DOHH2 (cell line): ENCODE measurements around the gene SGO2.

ENCODE experiments used
- H3F3A ChIP-seq: fragments of 200-600 bp; sonication (generic), shearing (Covaris generic); 2 replicates; pipeline ENCODE4 v1.6.0; 2016; ENCODE audit warnings: antibody characterized with exemption, mild to moderate bottlenecking; ENCODE audit not compliant: control insufficient read depth, insufficient read depth
- H3K27ac ChIP-seq: fragments of 200-600 bp; sonication (generic); 2 replicates; pipeline ENCODE4 v1.5.1; 2014; ENCODE audit warnings: low read depth, mild to moderate bottlenecking, low read length, moderate library complexity
- H3K27me3 ChIP-seq: fragments of 200-600 bp; sonication (generic); 2 replicates; pipeline ENCODE4 v1.6.1; 2014; ENCODE audit warnings: mild to moderate bottlenecking, low read length, mixed read lengths; ENCODE audit not compliant: control insufficient read depth
- H3K36me3 ChIP-seq: fragments of 200-600 bp; sonication (generic); 2 replicates; pipeline ENCODE4 v1.6.1; 2014; ENCODE audit warnings: mild to moderate bottlenecking, low read length, moderate library complexity, mixed read lengths; ENCODE audit not compliant: control insufficient read depth
- H3K4me1 ChIP-seq: fragments of 200-600 bp; sonication (generic); 2 replicates; pipeline ENCODE4 v1.6.1; 2014; ENCODE audit warnings: mild to moderate bottlenecking, low read length, mixed read lengths; ENCODE audit not compliant: control insufficient read depth
- H3K4me2 ChIP-seq: fragments of 200-600 bp; sonication (generic); 2 replicates; pipeline ENCODE4 v1.6.0; 2014; ENCODE audit warnings: mild to moderate bottlenecking, low read length, moderate library complexity
- H3K4me3 ChIP-seq: fragments of 200-600 bp; sonication (generic); 2 replicates; pipeline ENCODE4 v1.5.1; 2014; ENCODE audit warnings: mild to moderate bottlenecking, low read length, mixed read lengths
- H3K79me2 ChIP-seq: fragments of 200-600 bp; sonication (generic); 2 replicates; pipeline ENCODE4 v1.6.1; 2014; ENCODE audit warnings: mild to moderate bottlenecking, low read length, mixed read lengths; ENCODE audit not compliant: control insufficient read depth
- H3K9me2 ChIP-seq: fragments of 200-600 bp; sonication (generic); replicated peaks from 2 replicates; pipeline ENCODE4 v1.6.1; 2014; ENCODE audit warnings: mild to moderate bottlenecking, low read length, mixed read lengths; ENCODE audit not compliant: control insufficient read depth
- H3K9me3 ChIP-seq: fragments of 200-600 bp; sonication (generic); 2 replicates; pipeline ENCODE4 v1.6.1; 2014; ENCODE audit warnings: antibody characterized with exemption, low read length, mixed read lengths; ENCODE audit not compliant: control insufficient read depth, insufficient read depth
- H4K20me1 ChIP-seq: fragments of 200-600 bp; sonication (generic); 2 replicates; pipeline ENCODE4 v1.6.0; 2014; ENCODE audit warnings: low read depth, mild to moderate bottlenecking, antibody characterized with exemption, low read length, moderate library complexity; ENCODE audit not compliant: control insufficient read depth, insufficient read depth
- CTCF ChIP-seq: fragments of 200-600 bp; sonication (generic); IDR thresholded peaks from one replicate; pipeline ENCODE4 v1.5.1; 2014; ENCODE audit warnings: antibody characterized with exemption, mild to moderate bottlenecking, low read depth, low read length; ENCODE audit not compliant: poor library complexity, severe bottlenecking
- EZH2phosphoT487 ChIP-seq: fragments of 200-600 bp; sonication (generic); IDR thresholded peaks from 2 replicates; pipeline ENCODE4 v1.6.1; 2017; ENCODE audit warnings: borderline replicate concordance, mild to moderate bottlenecking, antibody characterized with exemption, low read length, moderate library complexity, mixed read lengths

Gene SGO2

DNA sequence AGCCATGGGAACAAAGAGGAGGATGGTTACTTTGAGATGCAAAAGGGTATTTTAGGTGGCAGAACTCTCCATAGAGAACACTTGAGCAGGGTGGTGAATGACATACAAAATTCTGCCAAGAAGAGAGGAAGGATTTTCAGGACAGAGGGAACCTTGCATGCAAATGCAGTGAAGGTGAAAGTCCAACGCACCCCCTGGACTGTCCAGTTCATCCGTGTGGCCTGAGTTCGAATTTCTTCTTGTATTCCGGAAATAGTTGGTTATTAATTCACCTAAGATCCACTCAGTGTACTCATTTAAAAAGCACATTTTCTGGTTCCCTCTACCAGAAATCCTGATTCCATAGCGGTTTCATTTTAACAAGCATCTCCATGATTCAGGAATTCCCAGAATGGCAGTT lies 65.3 kb downstream of the SGO2 start:
- no peak for TF ChIP-seq CTCF
- TF ChIP-seq EZH2phosphoT487: no peak
- no peak overlapping the region for H3K27ac ChIP-seq
- no peaks in the 10 kb centered on the region for H3F3A ChIP-seq
- H3K4me2 ChIP-seq: no peak overlapping the region
- H3K4me3 ChIP-seq: no peak overlapping the region
- no peaks in the 10 kb centered on the region for H4K20me1 ChIP-seq
- H3K36me3 ChIP-seq: no peaks in the 10 kb centered on the region
- H3K9me3 ChIP-seq: no peaks in the 10 kb centered on the region
- H3K27me3 ChIP-seq: peaks cover 25% of the 10 kb centered on the region
- H3K79me2 ChIP-seq: no peaks in the 10 kb centered on the region
- H3K9me2 ChIP-seq: no peaks in the 10 kb centered on the region
- H3K4me1 ChIP-seq: no peaks in the 10 kb centered on the region

- Histone ChIP-seq H3K4me2 (no peak overlapping the region), H3K27me3 (peaks cover 31% of the 10 kb centered on the region), H3K9me2 (no peaks in the 10 kb centered on the region), H4K20me1 (no peaks in the 10 kb centered on the region), H3K36me3 (no peaks in the 10 kb centered on the region), H3K9me3 (no peaks in the 10 kb centered on the region), H3K27ac (no peak overlapping the region), H3K4me3 (no peak overlapping the region), H3K4me1 (no peaks in the 10 kb centered on the region), H3F3A (no peaks in the 10 kb centered on the region), H3K79me2 (no peaks in the 10 kb centered on the region)
- no peak for TF ChIP-seq CTCF
- no peak for TF ChIP-seq EZH2phosphoT487
Observed at GRCh38 chr2:200592406-200593075, 66.5 kb downstream of the SGO2 start.

GRCh38 chr2:200593905-200594304 lies 67.9 kb downstream of the SGO2 start:
- H3K9me2 ChIP-seq: no peaks in the 10 kb centered on the region
- TF ChIP-seq EZH2phosphoT487 (no peak), CTCF (no peak)

More at GRCh38 chr2:200593905-200594304, 67.9 kb downstream of the SGO2 start:
- Histone ChIP-seq H3K4me1 (no peaks in the 10 kb centered on the region), H3K4me2 (no peak overlapping the region), H3K36me3 (no peaks in the 10 kb centered on the region), H3K27me3 (peaks cover 31% of the 10 kb centered on the region), H4K20me1 (no peaks in the 10 kb centered on the region), H3K27ac (no peak overlapping the region), H3K4me3 (no peak overlapping the region), H3F3A (no peaks in the 10 kb centered on the region), H3K79me2 (no peaks in the 10 kb centered on the region), H3K9me3 (no peaks in the 10 kb centered on the region)
